GM19395 (cell line): ENCODE measurements around the gene ASAP2.

Experiments used
- ATAC-seq: cut with Tn5 transposase; IDR thresholded peaks from one replicate; pipeline ENCODE4 v1.9.1; 2021; ENCODE audit warnings: mild to moderate bottlenecking, moderate library complexity; ENCODE audit not compliant: unreplicated experiment

ASAP2 gene

GRCh38 chr2:9291866-9292265 lies 85.3 kb downstream of the ASAP2 start:
- ATAC-seq = no peak

DNA sequence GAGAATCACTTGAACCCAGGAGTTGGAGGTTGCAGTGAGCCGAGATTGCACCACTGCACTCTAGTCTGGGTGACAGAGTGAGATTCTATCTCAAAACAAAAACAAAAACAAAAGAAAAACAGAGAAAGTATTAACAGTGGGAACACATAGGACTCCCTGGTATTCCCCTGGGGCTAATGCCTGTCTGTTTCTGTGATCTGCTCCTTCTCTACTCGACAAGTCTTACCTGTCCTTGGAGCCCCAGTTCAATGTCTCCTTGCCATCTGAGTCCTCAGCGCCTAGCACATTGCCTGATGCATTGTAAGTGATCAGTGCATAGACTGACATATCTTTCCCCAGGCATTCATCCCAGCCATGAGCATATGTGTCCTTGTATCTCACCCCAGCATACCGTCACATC lies 85.8 kb downstream of the ASAP2 start:
- no peak for ATAC-seq

DNA sequence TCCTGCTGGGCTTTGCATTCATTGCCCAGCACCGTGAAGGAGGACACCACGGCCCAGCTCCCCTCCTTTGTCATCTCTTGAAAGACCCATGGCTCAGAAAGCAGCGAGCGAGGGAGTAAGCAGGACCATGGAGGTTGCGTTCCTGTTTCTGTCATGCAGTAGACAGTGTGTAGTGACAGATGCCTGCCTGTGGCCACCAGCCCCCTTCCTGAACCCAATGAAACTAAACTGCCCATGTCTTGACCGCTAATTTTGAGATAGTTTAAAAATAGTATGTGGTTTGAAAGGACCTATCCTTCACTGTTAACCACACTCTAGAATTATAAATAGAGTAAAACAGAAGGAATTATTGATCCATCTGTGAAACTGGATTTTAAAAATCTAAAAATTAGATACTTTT lies 88.2 kb downstream of the ASAP2 start:
- ATAC-seq = no peak

GRCh38 chr2:9296559-9296958 lies 89.9 kb downstream of the ASAP2 start:
- no peak for ATAC-seq

- ATAC-seq = no peak
Observed at GRCh38 chr2:9297156-9297555, 90.5 kb downstream of the ASAP2 start.

GRCh38 chr2:9297807-9298206 lies 91.2 kb downstream of the ASAP2 start:
- no peak for ATAC-seq

DNA sequence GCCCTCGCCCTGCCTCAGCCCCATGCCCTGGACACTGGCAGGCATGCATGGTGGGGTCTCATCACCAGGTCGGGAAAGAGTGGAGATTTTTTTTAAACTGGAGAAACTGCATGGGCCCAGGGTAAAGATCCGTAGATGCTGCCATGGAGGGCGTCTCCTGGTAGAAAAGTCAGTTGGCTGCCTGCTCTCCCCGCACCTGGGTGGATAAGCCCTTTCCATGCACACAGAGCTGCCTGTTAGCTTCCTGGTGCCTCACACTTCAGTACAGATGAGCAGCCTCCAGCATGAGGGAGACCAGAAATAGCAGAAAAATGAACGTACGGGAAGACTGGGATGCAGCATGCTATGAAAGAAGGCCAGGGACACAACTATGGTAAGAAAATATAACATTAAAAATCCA lies 92.0 kb downstream of the ASAP2 start:
- ATAC-seq = no peak

- ATAC-seq = no peak
Observed at GRCh38 chr2:9299161-9300100, 92.8 kb downstream of the ASAP2 start.

DNA sequence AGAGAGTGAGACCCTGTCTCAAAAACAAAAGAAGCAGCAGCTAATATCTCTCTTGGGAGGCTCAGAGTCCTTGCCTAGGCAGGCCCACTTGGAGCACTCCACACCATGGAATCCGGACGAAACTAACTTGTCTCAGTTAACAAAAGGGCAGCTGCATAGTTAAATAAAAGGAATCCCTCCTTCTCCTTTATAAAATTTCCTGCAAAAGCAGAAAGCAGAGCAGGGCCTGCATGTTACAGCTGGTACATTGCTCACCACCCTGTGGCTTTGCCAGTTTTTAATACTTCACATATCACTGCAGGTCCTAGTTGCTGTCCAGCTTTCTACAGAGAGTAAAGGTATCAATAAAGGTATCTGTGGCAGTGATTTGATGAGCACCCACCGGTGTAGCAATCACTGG lies 93.6 kb downstream of the ASAP2 start:
- no peak for ATAC-seq

DNA sequence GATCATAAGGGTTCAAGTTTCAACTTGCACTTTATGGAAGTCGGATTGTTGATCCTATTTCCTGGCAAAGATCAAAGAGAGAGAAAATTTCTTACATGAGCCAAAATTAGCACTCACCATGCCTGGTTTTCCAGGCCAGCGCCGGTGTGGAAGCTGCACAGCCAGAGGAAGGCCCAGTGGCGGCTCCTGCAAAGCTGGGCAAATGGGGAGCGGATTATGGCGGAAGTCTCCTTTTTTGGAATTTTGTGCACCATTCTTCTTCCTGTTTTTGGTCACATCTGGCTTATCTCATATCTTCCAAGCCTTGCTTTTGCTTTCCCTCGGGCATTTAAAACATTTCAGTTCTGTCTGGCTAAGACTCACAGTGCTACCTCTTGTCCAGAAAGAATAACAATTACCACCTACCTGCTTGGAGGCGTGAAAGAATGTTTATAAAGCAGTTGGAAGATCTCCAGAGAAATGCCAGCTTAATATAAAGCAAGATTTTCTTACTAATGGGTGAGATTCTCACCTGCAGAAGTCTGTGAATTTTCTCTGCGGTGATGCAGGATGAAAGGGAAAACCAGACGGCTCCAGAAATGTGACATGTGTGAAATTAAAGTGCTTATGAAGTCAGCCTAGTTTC lies 94.3 kb downstream of the ASAP2 start:
- ATAC-seq = no peak

DNA sequence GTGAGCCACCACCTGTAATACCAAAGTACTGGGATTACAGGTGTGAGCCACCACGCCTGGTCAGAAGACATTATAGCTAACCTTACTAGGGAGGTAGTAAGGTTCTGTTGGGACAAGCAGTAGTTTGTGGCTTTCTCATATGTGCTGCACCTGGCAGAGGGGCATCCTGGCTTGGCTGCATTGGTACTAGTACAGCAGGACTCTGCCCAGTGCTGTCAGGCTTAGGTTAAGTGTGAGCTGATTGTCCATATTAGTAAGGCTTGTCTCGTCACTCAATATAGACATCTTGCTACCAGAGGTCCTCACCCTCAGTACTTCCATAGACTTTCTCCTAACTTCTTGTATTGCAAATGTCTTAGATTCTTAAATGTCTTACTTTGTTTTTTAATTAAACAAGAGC lies 96.1 kb downstream of the ASAP2 start:
- no peak for ATAC-seq

DNA sequence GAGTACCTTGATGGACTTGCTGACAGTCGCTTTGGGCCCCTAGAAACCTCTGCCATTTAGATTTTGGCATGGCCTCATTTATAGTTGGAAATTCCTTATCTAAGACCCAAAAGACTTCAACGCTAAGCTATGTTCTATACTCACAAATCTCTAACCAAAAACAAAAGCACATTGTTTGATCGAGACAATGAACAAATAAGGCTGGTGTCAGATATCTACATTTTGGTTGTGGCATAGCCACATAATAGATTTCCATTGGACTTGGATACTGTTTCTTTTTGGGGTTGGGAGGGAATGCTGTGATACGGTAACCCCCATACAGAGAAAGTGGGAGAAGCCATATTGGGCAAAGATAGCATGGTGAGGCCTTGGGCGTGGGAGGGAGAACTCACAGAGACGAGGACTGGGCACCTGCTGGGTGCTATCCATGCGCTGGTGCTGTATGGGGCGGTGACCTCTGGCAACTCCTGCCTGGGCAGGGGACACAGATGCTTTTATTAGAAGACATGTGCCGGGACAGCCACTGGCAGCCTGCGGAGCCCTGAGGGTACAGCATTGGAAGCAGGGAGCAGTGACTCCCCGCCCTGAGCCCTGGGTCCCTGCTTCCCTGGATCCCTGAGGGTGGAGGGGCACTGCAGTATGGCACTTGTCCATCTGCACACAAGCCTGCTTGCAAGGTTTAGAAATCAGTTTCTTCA lies 97.1 kb downstream of the ASAP2 start:
- no peak for ATAC-seq

DNA sequence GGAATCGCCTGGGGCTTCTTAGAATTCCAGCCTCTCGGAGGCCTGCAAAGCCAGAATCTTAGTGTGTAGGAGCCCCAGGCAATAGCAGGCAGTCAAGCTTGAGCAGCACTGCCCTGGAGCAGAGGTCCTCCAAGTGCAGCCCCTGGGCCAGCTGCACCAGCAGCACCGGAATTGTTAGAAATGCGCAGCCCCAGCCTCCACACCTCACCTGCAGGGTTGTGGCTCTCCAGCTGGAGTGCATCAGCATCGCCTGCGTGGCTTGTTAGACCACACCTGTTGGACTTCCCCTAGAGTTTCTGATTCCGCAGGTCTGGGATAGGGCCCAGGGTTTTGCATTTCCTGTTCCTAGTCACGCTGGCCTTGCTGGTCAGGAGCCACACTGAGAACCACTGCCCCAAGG lies 100.3 kb downstream of the ASAP2 start:
- no peak for ATAC-seq

DNA sequence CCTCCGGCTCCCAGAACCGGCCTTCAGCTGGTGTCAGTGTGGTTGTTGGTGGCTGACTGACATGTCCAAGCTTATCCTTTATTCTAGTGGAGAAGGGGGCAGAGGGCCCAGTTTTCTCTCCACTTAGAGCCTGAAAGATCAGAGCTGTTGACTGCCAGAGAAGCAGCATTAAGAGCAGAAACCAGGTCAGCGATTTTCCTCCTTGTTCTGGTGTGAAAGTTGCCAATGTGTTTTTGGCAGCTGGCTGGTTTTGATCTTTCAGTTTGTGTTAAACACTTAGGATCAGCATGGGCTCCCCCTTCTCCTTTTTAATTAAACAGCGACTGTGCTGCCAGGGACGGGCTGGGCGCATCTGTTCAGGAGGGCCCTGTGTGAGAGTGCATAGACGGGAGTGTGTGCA lies 100.9 kb downstream of the ASAP2 start:
- ATAC-seq = no peak

DNA sequence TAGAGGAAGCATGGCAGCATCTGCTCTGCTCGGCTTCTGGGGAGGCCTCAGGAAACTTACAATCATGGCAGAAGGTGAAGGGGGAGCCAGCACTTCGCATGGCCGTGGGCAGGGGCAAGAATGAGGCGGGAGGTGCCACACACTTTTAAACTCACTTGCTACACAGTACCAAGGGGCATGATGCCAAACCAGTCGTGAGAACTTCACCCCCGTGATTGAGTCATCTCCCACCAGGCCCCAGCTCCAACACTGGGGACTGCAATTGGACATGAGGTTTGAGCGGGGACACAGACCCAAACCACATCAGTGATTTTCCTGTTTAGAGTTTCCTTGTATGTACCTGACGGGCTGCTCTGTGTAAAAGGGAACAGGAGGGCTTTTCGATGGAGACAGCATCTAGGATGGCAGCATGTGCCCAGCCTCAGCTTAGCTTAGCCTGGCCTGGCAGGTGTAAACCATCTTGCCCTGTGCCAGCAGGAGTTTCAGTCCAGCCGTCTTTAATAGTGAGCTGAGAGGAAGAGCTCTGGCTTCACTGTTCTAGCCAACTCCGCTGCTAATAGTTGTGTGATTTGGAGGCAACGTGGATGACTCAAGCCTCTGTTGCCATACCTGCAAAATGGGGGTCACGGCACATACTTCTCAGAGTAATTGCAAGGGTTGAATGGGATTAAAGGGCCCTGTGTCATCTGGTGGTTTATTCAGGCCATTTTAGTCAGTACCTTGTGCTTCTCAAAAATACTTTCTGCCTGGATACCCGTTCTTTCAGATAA lies 101.8 kb downstream of the ASAP2 start:
- ATAC-seq = no peak

DNA sequence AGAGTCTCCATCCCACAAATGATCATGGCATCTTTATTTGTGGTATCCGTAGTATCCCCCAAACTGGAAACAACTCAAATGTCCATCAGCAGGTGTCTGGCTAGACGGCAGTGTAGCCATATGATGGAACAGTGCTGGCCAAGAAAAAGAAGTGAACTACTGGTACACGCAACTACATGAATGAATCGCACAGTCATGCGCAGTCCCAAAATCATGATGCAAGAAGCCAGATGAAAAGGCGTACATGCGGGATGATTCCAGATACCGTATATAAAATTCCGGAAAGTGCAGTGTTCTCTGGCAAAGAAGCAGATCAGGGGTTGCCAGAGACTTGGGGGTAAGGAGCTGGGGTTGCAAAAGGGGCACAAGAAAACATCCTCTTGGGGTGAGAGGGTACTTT lies 102.5 kb downstream of the ASAP2 start:
- no peak for ATAC-seq

DNA sequence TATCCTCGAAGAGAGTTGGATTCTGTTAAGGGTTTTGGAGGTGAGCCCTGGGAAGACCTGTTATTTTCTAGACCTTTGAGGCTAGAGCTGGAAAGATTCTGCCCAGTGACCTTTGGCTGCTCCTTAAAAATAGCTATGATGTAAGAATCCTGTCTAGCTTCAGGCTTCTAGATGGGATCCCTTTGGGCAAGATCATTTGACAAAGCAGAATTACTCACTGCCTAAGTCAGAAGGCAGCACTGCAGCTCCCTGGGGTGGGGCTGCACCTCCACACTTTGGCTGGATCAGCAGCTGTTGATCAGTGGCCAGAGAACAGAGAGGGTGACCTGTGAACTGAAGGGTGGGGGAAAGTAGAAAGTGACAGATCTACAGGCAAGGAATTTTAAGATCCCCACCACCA lies 103.8 kb downstream of the ASAP2 start:
- no peak for ATAC-seq

DNA sequence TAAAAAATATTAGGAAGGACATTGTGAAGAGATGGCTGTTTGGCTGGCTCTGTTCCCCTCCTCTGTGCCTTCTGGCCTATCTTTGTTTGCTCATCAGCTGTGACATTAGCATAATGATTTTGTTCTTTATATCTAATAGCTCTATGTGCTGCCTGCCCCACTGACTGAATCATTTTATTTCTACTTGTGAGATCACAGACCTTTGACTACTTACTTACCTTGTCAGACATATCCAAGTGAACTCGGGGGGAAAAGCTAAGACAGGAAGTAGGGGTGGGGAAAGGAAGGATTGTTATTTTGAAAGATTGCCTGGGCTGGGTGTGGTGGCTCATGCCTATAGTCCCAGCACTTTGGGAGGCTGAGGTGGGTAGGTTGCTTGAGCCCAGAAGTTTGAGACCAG lies 104.2 kb downstream of the ASAP2 start:
- ATAC-seq = no peak

- ATAC-seq = no peak
Observed at GRCh38 chr2:9311488-9311887, 104.9 kb downstream of the ASAP2 start.

- ATAC-seq = no peak
Observed at GRCh38 chr2:9312591-9312990, 106.0 kb downstream of the ASAP2 start.

DNA sequence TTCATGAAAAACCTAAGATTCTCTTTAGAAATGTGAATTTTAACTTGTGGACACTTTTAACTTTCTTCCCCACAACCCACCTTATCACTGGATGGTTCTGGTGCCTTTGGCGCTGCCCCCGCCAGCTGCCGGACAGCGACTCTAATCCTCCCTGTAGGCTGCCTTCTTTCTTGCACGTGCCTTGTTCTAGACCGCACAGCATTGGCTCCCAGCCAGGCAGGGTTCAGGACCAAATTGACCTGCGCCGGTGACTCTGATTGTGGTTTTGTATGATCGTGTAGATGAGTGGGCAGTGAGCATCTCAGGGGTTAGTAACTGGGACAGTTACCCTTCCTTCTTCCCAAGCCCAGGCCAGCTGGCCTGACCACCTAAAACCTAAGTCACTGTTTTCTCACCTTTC lies 106.8 kb downstream of the ASAP2 start:
- ATAC-seq = no peak
